Small intestine (tissue), 7 donors: ENCODE measurements around the gene PALD1. TPM values are rescaled to one million over a fixed set of nuclear protein-coding genes. Genes with fewer than 3 reads are reported as not detected.

Source experiments
- DNase-seq, 2 donors: peaks; one replicate each; pipeline versions ENCODE4 v3.0.0 to v3.0.0-alpha.2; 2013
- FAIRE-seq: peaks from 2 replicates; lab custom pipeline; 2012; peaks lifted over from hg19 to GRCh38; lab: Jason Lieb, UNC
- H3K27ac ChIP-seq, 3 donors: one replicate each; pipeline ENCODE4 v1.5.1; 2013; ENCODE audit warnings: low read length in 2 of 3, mild to moderate bottlenecking in 2 of 3, control low read depth in 1 of 3, inconsistent platforms in 1 of 3, low read depth in 1 of 3, moderate library complexity in 1 of 3
- H3K27me3 ChIP-seq, 3 donors: one replicate each; pipeline ENCODE4 v1.6.1; 2013; ENCODE audit warnings: low read length in 3 of 3, inconsistent platforms in 1 of 3; ENCODE audit not compliant: control insufficient read depth in 3 of 3, insufficient read depth in 3 of 3
- H3K36me3 ChIP-seq, 3 donors: one replicate each; pipeline ENCODE4 v1.6.1; 2013; ENCODE audit warnings: low read length in 3 of 3, inconsistent platforms in 1 of 3, low read depth in 1 of 3, mild to moderate bottlenecking in 1 of 3, moderate library complexity in 1 of 3; ENCODE audit not compliant: control insufficient read depth in 3 of 3, insufficient read depth in 2 of 3
- H3K4me1 ChIP-seq, 3 donors: one replicate each; pipeline ENCODE4 v1.6.1; 2013; ENCODE audit warnings: low read length in 2 of 3, inconsistent platforms in 1 of 3, low read depth in 1 of 3, mild to moderate bottlenecking in 1 of 3, moderate library complexity in 1 of 3; ENCODE audit not compliant: control insufficient read depth in 3 of 3, insufficient read depth in 2 of 3
- H3K4me3 ChIP-seq, 3 donors: one replicate each; pipeline ENCODE4 v1.5.1; 2013; ENCODE audit warnings: low read length in 3 of 3, control low read depth in 1 of 3, inconsistent platforms in 1 of 3, low read depth in 1 of 3, mild to moderate bottlenecking in 1 of 3, moderate library complexity in 1 of 3
- H3K9me3 ChIP-seq, 2 donors: one replicate each; pipeline ENCODE4 v1.6.1; 2013; ENCODE audit warnings: low read depth in 1 of 2, low read length in 1 of 2; ENCODE audit not compliant: control insufficient read depth in 2 of 2, insufficient read depth in 1 of 2
- WGBS, 3 donors: extraction: QIAGEN DNeasy Blood & Tissue Kit; methylation state at CpG; one replicate each; pipeline ENCODE4 v1.1.7; 2013; 5-methylcytosine and 5-hydroxymethylcytosine counted together
- polyA plus RNA-seq, 4 donors: library from polyadenylated mRNA; stranded (reverse) in 3 of 4; unstranded in 1 of 4; fragments of 200-250 nt in 3 of 4; fragments of 120-200 nt in 1 of 4; gene quantifications; one replicate each; pipeline versions ENCODE4 v1.2.1 to v1.2.3, GENCODE V29; 2013
- donor health status: healthy with polysubstance abuse.
- donor health status: control.
- donor health status: control.
- donor health status: Bipolar disorder and iron deficiency.
- donor health status: healthy.

The PALD1 gene
- polyA plus RNA-seq, 4 donors: 0.22 to 4.2 (median 3.2) TPM

DNA sequence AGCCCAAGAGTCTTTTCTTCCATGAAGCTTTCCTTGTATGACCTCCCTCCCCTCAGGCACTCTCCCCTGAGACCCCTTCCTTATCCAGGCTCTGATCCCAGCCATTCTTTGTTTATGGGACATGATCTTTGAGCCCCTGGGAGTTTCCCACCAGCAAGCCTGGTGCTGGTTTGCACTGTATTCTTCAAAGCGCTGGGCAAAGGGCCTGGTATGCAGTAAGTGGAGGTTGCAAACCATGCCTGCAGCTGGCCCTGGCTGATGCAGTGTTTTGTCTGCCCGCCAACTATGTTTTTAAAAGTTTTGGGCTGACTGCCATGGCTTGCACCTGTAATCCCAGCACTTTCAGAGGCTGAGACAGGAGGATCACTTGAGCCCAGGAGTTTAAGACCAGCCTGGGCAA is 30.3 kb upstream of the PALD1 start:
- DNase-seq (no peak), FAIRE-seq (no peak)
- peaks cover 0 to 15% (median 0%) of the 10 kb centered on the region in 3 donors for H3K4me1 ChIP-seq
- H3K4me3 ChIP-seq: no peak overlapping the region
- WGBS, 3 donors: 25 to 69% (median 48%) methylated on average over 2 of the region's 2 CpGs
- H3K9me3 ChIP-seq: no peaks in the 10 kb centered on the region
- no peaks in the 10 kb centered on the region for H3K36me3 ChIP-seq
- H3K27me3 ChIP-seq: peaks cover 0 to under 1% (median 0%) of the 10 kb centered on the region in 3 donors
- H3K27ac ChIP-seq: no peak overlapping the region

DNA sequence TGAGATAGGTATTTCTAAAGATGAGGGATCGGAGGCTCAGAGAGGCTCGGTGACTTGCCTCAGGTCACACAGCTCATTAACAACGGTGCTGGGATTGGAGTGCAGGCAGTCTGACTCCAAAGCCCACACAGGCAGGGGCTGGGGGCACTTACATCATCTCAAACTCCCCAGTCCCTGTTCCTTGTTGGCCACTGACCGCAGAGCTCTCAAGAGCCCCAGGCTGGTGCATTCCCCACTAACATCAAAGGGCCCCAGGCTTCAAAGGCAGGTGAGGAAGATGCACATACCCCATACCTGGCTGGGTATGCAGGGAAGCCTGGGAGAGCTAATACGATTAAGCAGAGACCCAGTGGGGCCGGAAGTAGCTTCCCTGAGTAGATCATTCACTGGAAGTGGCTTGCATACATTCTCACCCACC is 23.3 kb upstream of the PALD1 start:
- H3K4me1 ChIP-seq: peaks cover 0 to 6% (median 2%) of the 10 kb centered on the region in 3 donors
- no peaks in the 10 kb centered on the region for H3K9me3 ChIP-seq
- DNase-seq (no peak), FAIRE-seq (no peak)
- peaks cover 3 to 49% (median 6%) of the 10 kb centered on the region in 3 donors for H3K27me3 ChIP-seq
- H3K27ac ChIP-seq: no peak overlapping the region
- 78 to 82% (median 82%) methylated on average over 6 of the region's 6 CpGs for WGBS, 3 donors
- H3K4me3 ChIP-seq: no peak overlapping the region
- no peaks in the 10 kb centered on the region for H3K36me3 ChIP-seq

DNA sequence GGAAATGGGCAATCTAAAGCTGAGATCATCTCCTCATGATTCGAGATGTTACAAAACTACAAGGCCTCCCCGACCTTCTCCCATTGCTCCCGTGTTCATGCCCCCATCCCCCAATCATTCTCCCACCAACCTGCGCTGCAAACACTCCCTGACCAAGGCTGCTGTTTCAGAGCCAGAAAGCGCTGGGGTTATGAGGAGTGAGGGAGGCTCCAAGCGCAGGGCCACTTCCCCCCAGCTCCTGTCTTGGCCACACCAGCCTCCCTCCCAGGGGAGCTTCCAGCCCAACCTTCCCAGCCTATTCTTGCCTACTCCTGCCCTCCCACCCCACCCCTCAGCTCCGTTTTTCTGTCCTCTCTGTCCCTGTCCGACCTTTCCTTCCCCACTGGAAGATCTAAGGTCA is 22.4 kb upstream of the PALD1 start:
- no peaks in the 10 kb centered on the region for H3K9me3 ChIP-seq
- H3K27ac ChIP-seq: no peak overlapping the region
- peaks cover 0 to 6% (median 2%) of the 10 kb centered on the region in 3 donors for H3K4me1 ChIP-seq
- peaks cover 3 to 51% (median 6%) of the 10 kb centered on the region in 3 donors for H3K27me3 ChIP-seq
- WGBS, 3 donors: 68 to 71% (median 69%) methylated on average over 8 of the region's 8 CpGs
- no peaks in the 10 kb centered on the region for H3K36me3 ChIP-seq
- no peak for DNase-seq
- no peak for FAIRE-seq
- H3K4me3 ChIP-seq: no peak overlapping the region

DNA sequence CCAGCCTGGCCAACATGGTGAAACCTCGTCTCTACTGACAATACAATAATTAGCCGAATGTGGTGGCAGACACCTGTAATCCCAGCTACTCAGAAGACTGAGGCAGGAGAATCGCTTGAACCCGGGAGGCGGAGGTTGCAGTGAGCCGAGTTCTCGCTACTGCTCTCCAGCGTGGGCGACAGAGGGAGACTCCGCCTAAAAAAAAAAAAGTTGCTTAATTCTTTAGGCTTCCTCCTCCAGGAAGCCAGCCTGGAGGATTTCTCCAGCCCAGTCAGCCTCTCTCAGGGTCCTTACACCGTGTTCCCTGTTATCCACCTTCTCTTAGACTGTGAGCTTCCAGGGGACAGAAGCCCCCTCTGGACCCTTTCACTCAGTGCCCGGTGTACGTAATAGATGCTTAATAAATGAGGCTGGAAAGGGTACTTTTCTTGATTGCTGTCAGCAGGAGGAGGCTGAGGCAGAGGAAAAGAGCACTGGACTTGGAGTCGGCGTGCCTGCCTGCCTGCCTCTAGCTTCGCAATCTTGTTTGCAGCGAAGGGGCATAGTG is 20.7 kb upstream of the PALD1 start:
- no peak overlapping the region for H3K27ac ChIP-seq
- DNase-seq (no peak), FAIRE-seq (no peak)
- H3K4me3 ChIP-seq: no peak overlapping the region
- H3K36me3 ChIP-seq: no peaks in the 10 kb centered on the region
- 37 to 51% (median 50%) methylated on average over 15 to 17 of the region's 17 CpGs for WGBS, 3 donors
- H3K4me1 ChIP-seq: peaks cover 0 to 6% (median 2%) of the 10 kb centered on the region in 3 donors
- peaks cover 3 to 51% (median 6%) of the 10 kb centered on the region in 3 donors for H3K27me3 ChIP-seq
- H3K9me3 ChIP-seq: no peaks in the 10 kb centered on the region

GRCh38 chr10:70458329-70459060 is 20.1 kb upstream of the PALD1 start:
- Histone ChIP-seq H3K9me3 (no peaks in the 10 kb centered on the region), H3K27me3 (peaks cover 3 to 51% (median 6%) of the 10 kb centered on the region in 3 donors), H3K4me1 (peaks cover 0 to 6% (median 2%) of the 10 kb centered on the region in 3 donors), H3K36me3 (no peaks in the 10 kb centered on the region), H3K4me3 (peak overlapping the region in 2 of 3 donors; percentile 18 to 24), H3K27ac (peak overlapping the region in 1 of 3 donors; percentile 46)
- FAIRE-seq (no peak), DNase-seq (peak; percentile 25 to 79)
- WGBS, 3 donors: 3 to 7% (median 6%) methylated on average over 46 to 62 of the region's 62 CpGs

GRCh38 chr10:70459061-70459773 is 19.4 kb upstream of the PALD1 start:
- no peak for DNase-seq

GRCh38 chr10:70459774-70460490 is 18.6 kb upstream of the PALD1 start:
- H3K4me1 ChIP-seq: peaks cover 0 to 6% (median 2%) of the 10 kb centered on the region in 3 donors
- no peaks in the 10 kb centered on the region for H3K36me3 ChIP-seq
- 71 to 78% (median 74%) methylated on average over 29 of the region's 29 CpGs for WGBS, 3 donors
- DNase-seq (no peak), FAIRE-seq (no peak)
- no peak overlapping the region for H3K4me3 ChIP-seq
- peaks cover 3 to 51% (median 6%) of the 10 kb centered on the region in 3 donors for H3K27me3 ChIP-seq
- no peaks in the 10 kb centered on the region for H3K9me3 ChIP-seq
- H3K27ac ChIP-seq: no peak overlapping the region

More at GRCh38 chr10:70459061-70459773, 19.4 kb upstream of the PALD1 start:
- H3K27me3 ChIP-seq: peaks cover 3 to 51% (median 6%) of the 10 kb centered on the region in 3 donors
- no peak for FAIRE-seq
- peaks cover 0 to 6% (median 2%) of the 10 kb centered on the region in 3 donors for H3K4me1 ChIP-seq
- WGBS, 3 donors: 21 to 35% (median 34%) methylated on average over 19 of the region's 19 CpGs
- no peaks in the 10 kb centered on the region for H3K9me3 ChIP-seq
- H3K36me3 ChIP-seq: no peaks in the 10 kb centered on the region
- H3K4me3 ChIP-seq: no peak overlapping the region
- no peak overlapping the region for H3K27ac ChIP-seq
